NCI-H1105 treated with DMSO at 0.1 percent for 48 hours (cell line): ENCODE measurements around the gene DDX39B.
"Not testable (repeated sequence)": the region's sequence is repeated elsewhere in the genome, so short reads cannot be mapped to it uniquely, and the experiment has no call there.

Source experiments
- DNase-seq: peaks from one replicate; lab custom pipeline; 2025; lab: John Stamatoyannopoulos, UW

Gene DDX39B

DNA sequence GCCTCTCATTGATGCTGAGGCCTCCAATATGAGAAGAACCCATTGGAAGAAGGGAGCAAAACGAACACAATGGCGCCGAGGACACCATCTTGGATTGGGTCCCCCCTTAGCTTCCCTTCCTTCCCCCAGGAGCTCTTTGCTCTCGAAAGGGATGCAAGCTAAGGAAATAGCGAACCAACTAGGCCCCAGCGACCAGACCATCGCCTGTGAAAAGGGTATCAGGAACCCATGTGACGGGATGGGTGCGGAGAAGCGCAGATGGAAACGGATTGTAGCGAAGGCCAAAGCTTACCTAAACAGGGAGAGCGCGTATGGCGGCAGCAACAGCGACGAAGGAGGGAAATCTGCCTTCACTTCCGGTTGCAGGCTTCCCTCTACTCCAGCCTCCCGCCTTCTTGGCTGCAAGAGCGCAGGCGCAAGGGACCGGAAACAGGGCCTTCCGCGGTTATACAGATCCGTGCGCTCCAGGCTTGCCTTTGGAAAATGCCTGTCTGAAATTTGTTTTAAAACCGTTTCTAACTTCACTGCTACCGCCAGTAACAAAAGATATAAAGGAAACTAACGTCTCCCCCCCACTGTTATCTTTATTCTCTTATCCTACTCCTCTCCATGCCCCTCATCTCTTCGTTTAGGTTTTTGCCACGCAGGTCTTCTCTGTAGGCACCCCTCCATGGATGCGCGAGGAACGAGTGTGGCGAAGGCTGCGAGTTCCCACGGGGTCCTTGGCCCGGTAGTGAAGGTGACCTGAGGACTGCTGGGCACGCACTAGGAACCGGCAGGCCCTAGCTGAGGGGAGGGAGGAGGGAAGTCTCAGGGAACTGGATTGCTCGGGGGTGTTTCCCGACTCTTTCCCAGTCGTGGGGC, at the start of gene DDX39B:
Gene DDX39B, minus strand, starts transcription at position 346 of the 864 bp plus-strand sequence. CDS start 1,471 bp downstream, outside the sequence.
- DNase-seq, result peak; percentile 98

GRCh38 chr6:31590691-31591090, 48.9 kb upstream of the DDX39B start:
- DNase-seq, result not testable (repeated sequence)

GRCh38 chr6:31588871-31589650, 47.3 kb upstream of the DDX39B start:
- no peak for DNase-seq

DNA sequence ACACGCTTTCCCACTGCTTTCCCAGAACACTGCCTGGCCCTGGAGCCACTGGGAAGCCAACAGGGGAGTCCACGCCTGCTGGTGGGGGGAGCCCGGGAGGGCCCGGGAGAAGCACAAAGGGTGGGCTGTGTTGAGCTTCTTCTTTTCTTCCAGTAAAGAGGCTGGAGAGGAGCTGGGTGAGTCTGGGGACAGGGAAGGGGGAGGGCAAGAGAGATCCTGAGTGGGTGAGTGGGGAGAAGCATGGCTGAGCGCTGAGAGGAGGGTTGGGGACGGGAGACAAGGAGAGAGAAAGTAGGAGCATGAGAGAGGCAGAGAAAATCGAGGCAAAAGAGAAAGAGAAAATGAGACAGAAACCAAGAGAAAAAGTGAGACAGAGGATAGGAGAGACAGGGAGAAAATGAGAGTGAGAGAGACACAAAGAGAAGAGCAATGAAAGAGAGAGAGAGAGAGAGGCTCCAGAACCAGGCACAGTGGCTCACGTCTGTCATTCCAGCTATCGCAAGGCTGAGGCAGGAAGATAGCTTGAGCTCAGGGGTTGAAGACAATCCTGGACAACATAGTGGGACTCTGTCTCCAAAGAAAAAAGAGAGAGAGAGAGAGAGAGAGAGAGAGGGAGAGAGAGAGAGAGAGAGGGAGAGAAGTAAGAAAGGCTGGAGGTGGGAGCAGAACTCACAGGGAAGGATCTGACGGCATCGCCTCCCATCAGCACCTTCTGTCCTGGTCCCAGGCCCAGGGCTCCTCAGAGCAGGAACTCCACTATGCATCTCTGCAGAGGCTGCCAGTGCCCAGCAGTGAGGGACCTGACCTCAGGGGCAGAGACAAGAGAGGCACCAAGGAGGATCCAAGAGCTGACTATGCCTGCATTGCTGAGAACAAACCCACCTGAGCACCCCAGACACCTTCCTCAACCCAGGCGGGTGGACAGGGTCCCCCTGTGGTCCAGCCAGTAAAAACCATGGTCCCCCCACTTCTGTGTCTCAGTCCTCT, 46.3 kb upstream of the DDX39B start:
- no peak for DNase-seq

GRCh38 chr6:31586599-31587281, 44.9 kb upstream of the DDX39B start:
- no peak for DNase-seq

DNA sequence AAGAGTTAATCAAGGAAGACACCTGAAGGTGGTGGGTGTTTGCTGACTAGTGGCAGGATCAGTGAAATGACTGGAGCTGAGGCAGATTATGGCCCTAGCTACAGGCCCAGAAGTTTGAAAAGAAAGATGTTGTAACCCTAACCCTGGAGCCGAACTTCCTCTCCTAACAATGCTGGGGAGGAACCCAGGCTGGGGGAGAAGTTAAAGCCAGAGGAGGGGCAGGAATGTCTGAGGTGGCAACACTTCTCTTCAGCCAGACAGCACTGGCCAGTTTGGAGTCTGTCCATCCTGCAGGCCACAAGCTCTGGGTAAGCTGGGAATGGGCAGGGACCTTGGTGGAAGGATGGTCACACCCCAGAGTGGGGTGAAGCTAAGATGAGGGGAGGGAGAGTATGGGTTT, 44.2 kb upstream of the DDX39B start, which contains the start of gene LST1:
Gene LST1, plus strand, starts transcription at position 270 of the 400 bp plus-strand sequence. CDS start 1,023 bp downstream, outside the sequence.
- no peak for DNase-seq

GRCh38 chr6:31585491-31585890, 43.7 kb upstream of the DDX39B start:
- no peak for DNase-seq

DNA sequence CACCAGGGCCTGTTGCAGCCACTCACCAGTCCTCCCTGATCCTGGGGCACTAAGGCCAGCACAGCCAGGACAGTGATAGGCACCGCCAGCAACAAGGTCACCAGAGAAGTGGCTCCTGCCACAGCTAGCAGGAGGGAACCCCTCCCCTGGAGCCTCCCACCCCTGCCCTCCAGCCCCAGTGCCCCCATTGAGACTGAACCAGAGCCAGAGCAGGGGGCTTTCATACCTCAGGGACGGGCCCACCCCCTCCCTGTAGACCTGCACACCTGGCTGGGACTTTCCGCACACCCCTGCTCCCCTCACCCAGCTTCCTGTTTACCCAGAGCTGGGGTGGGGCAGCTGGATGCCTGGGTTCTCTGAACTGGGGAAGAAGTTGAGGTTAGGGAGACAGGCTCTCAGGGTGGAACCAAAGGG, 40.4 kb upstream of the DDX39B start, which contains the start of gene LTB:
Gene LTB, minus strand, starts transcription at position 195 of the 414 bp plus-strand sequence. Its CDS starts 7 bp downstream, at position 188.
- no peak for DNase-seq

GRCh38 chr6:31581434-31582229, 39.8 kb upstream of the DDX39B start:
- no peak for DNase-seq

- peak; percentile 67 for DNase-seq
Measured at GRCh38 chr6:31580807-31581433, 39.1 kb upstream of the DDX39B start.

GRCh38 chr6:31580438-31580740, 38.6 kb upstream of the DDX39B start:
- no peak for DNase-seq

DNA sequence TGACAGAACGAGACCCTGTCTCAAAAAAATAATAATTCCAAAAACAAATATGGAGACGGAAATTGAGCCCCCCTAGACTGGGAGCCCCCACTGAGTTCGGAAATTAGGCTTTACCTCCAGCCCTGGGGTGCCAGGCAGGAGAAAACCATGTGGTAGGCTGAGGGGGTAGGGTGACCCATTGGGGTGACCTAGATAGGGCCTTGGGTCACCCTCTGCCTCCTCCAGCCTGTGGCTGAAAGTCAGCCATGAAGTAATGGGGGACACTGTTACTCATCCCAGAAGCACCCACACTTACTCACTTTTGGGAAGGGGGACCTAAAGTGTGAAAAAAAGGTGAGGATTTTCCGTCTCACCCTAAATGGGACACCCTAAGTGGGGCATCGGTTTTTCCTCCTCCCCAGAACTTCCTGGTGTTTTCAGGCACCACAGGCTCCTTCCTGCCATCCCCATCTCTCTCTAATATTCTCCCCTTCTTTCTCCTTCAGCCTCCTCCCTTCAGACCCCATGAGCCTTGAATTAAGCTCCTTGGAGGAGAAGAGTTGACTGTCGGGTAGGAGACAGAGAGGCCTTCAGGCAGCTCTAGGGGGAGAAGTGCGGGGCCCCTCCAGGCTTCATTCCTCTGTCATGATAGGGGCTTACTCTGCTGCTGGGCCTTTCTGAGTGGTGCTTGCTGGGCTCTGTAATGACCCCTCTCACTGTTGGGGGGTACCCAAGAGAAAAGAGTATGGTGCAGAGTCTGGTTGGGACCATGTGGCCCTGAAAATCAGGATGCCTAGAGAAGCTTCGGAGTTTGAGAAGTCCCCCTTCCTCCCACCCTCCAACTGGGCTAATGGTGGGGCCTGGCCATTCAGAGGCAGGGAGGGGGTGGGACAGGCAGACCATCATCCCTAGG, 38.0 kb upstream of the DDX39B start:
- no peak for DNase-seq

DNA sequence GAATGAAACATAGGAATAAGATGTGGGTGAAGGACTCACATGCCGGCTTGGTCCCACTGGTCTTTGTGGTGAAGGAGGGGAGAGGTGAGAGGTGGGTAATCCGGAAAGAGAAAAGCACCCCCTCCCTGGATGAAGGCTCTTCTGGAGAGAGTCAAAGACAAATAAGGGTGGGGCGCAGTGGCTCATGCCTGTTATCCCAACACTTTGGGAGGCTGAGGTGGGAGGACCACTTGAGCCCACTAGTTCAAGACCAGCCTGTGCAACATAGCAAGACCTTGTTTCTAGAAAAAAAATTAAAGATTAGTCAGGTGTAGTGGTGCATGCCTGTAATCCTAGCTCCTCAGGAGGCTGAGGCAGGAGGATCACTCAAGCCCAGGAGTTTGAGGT, 37.3 kb upstream of the DDX39B start:
- DNase-seq, result no peak

DNA sequence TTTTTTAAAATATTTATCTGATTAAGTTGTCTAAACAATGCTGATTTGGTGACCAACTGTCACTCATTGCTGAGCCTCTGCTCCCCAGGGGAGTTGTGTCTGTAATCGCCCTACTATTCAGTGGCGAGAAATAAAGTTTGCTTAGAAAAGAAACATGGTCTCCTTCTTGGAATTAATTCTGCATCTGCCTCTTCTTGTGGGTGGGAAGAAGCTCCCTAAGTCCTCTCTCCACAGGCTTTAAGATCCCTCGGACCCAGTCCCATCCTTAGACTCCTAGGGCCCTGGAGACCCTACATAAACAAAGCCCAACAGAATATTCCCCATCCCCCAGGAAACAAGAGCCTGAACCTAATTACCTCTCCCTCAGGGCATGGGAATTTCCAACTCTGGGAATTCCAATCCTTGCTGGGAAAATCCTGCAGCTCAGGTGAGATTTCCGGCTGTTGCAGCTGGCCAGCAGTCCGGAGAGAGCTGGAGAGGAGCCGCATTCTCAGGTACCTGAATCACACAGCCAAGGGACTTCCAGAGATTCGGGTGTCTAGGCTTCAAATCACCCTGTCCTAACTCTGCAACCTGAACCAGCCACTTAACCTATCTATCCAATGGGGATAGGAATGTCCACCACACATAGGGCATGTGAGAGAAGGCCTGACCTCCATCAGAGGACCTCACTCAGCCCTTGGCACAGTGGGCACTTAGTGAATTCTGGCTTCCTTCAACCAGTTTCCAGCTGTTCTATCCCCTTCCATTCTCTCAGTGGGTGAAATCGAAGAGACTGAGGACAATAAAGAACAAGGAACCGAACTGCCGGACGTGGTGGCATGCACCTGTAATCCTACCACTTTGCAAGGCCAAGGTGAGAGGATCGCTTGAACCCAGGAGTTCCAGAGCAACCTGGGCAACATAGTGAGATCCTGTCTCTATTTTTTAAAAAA, 36.6 kb upstream of the DDX39B start:
- DNase-seq, result no peak

GRCh38 chr6:31577579-31577966, 35.8 kb upstream of the DDX39B start:
- no peak for DNase-seq

- DNase-seq, result no peak
Measured at GRCh38 chr6:31576897-31577578, 35.2 kb upstream of the DDX39B start.
